Neuronal stem cell (in vitro differentiated cells): ENCODE data around the gene SCN2B.

ENCODE experiments used
- DNase-seq: peaks from one replicate; pipeline ENCODE4 v3.0.0-alpha.2; 2013; ENCODE audit warnings: low spot score
- H2AFZ ChIP-seq: one replicate; pipeline ENCODE4 v1.6.1; 2013; ENCODE audit warnings: mild to moderate bottlenecking, low read length, inconsistent platforms
- H2AK5ac ChIP-seq: 2 replicates; pipeline ENCODE4 v1.6.1; 2013; ENCODE audit warnings: low read depth, mild to moderate bottlenecking, inconsistent platforms, low read length, moderate library complexity, mixed read lengths
- H2BK120ac ChIP-seq: 2 replicates; pipeline ENCODE4 v1.6.1; 2013; ENCODE audit warnings: low read depth, mild to moderate bottlenecking, inconsistent platforms, low read length, moderate library complexity, mixed read lengths
- H2BK12ac ChIP-seq: one replicate; pipeline ENCODE4 v1.6.1; 2013; ENCODE audit warnings: low read length, inconsistent platforms
- H2BK15ac ChIP-seq: 2 replicates; pipeline ENCODE4 v1.6.1; 2013; ENCODE audit warnings: mild to moderate bottlenecking, low read length, inconsistent platforms, mixed read lengths
- H2BK5ac ChIP-seq: one replicate; pipeline ENCODE4 v1.6.1; 2013; ENCODE audit warnings: inconsistent platforms, mild to moderate bottlenecking, low read length, moderate library complexity
- H3K14ac ChIP-seq: one replicate; pipeline ENCODE4 v1.6.1; 2013; ENCODE audit warnings: low read length, inconsistent platforms
- H3K18ac ChIP-seq: 2 replicates; pipeline ENCODE4 v1.6.1; 2013; ENCODE audit warnings: low read length, inconsistent platforms
- H3K23ac ChIP-seq: 2 replicates; pipeline ENCODE4 v1.6.1; 2013; ENCODE audit warnings: low read depth, mild to moderate bottlenecking, mixed read lengths, low read length, inconsistent platforms; ENCODE audit not compliant: poor library complexity
- H3K27ac ChIP-seq: replicated peaks from 3 replicates; pipeline ENCODE4 v1.5.1; 2013; ENCODE audit warnings: low read length, inconsistent platforms
- H3K27me3 ChIP-seq, 3 experiments: 2 replicates each; pipeline ENCODE4 v1.6.1; 2013; ENCODE audit warnings: low read length in 3 of 3, mild to moderate bottlenecking in 2 of 3, inconsistent platforms in 1 of 3, low read depth in 1 of 3, mixed read lengths in 1 of 3, moderate library complexity in 1 of 3; ENCODE audit not compliant: control insufficient read depth in 3 of 3, insufficient read depth in 3 of 3
- H3K36me3 ChIP-seq, 2 donors: replicated peaks in 1 of 2; 2 replicates each; pipeline ENCODE4 v1.6.1; 2013; ENCODE audit warnings: low read length in 2 of 2; ENCODE audit not compliant: control insufficient read depth in 2 of 2, insufficient read depth in 2 of 2
- H3K4ac ChIP-seq: 2 replicates; pipeline ENCODE4 v1.6.1; 2013; ENCODE audit warnings: inconsistent platforms, mild to moderate bottlenecking, low read length, moderate library complexity
- H3K4me1 ChIP-seq, 2 donors: 1 replicate in 1 of 2; 2 replicates in 1 of 2; pipeline ENCODE4 v1.6.1; 2013; ENCODE audit warnings: low read length in 2 of 2, low read depth in 1 of 2; ENCODE audit not compliant: control insufficient read depth in 2 of 2, insufficient read depth in 1 of 2
- H3K4me2 ChIP-seq: one replicate; pipeline ENCODE4 v1.6.1; 2013; ENCODE audit warnings: mild to moderate bottlenecking, low read length, inconsistent platforms; ENCODE audit not compliant: insufficient read depth, poor library complexity, severe bottlenecking
- H3K4me3 ChIP-seq, 2 donors: 2 replicates each; pipeline ENCODE4 v1.5.1; 2013; ENCODE audit warnings: low read length in 2 of 2, mild to moderate bottlenecking in 2 of 2, inconsistent platforms in 1 of 2, moderate library complexity in 1 of 2
- H3K79me1 ChIP-seq: one replicate; pipeline ENCODE4 v1.6.1; 2013; ENCODE audit warnings: low read depth, mild to moderate bottlenecking, inconsistent platforms, low read length, moderate library complexity
- H3K9ac ChIP-seq: one replicate; pipeline ENCODE4 v1.6.1; 2013; ENCODE audit warnings: mild to moderate bottlenecking, low read depth, low read length, inconsistent platforms; ENCODE audit not compliant: poor library complexity
- H3K9me3 ChIP-seq, 2 donors: replicated peaks in 1 of 2; 2 replicates each; pipeline versions ENCODE3 to v1.6.1; 2013; ENCODE audit warnings: low read length in 2 of 2, mild to moderate bottlenecking in 2 of 2, inconsistent platforms in 1 of 2, low read depth in 1 of 2, mixed read lengths in 1 of 2, moderate library complexity in 1 of 2; ENCODE audit not compliant: control insufficient read depth in 2 of 2, insufficient read depth in 1 of 2
- H4K8ac ChIP-seq: one replicate; pipeline ENCODE4 v1.6.1; 2013; ENCODE audit warnings: low read depth, mild to moderate bottlenecking, inconsistent platforms, low read length, moderate library complexity
- H4K91ac ChIP-seq: one replicate; pipeline ENCODE4 v1.6.1; 2013; ENCODE audit warnings: low read length, low read depth, mild to moderate bottlenecking, inconsistent platforms; ENCODE audit not compliant: poor library complexity
- WGBS, 2 donors: extraction: QIAGEN DNeasy Blood & Tissue Kit; methylation state at CpG; one replicate each; pipeline ENCODE4 v1.1.7; 2013; ENCODE audit warnings: missing lambda C conversion rate in 2 of 2, mixed read lengths in 1 of 2; ENCODE audit not compliant: insufficient read length in 2 of 2, insufficient replicate concordance in 1 of 2; ENCODE audit errors: extremely low coverage in 2 of 2; 5-methylcytosine and 5-hydroxymethylcytosine counted together

The SCN2B gene

DNA sequence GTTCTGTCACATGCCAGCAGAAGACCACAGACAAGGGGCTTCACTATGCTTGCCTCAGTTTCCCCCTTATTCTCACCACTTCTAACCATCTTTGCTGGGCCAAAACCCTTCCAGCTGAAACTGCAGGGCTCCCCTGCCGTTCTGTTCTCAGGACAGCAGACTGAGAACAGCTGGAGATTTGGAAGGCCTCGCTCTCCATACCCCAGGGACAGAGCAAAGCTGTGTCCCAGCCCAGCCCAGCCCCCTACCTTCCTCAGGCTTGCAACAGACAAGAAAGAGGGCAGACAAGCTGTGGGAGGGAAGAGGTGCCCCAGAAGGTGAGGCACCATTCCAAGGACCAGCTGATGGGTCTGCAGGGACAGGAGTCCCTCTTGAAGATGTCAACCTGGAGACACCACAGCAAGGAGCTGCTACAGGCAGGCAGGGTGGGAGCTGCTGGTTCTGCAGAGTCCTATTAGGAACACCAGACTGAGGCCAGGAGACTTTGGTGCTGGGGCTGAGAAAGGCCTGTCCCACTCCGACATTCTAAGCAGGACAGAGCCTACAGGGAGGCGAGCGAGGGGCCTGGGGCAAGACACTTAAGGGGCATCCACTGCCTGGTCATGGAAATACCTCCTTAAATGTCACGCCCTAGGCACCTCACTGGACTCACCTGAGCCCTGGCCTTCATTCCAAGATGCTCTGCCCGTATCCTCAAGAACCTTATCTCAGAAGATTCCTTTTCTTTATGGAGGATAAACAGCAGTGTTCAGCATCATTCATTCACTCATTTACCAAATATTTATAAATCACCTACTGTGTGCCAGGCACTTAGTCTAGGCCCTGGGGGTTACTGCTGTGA, 6.9 kb downstream of the SCN2B start:
- Histone ChIP-seq H2BK120ac (no peak overlapping the region), H3K9me3 (no peaks in the 10 kb centered on the region), H2BK15ac (no peak overlapping the region), H3K4me2 (no peak overlapping the region), H3K23ac (no peak overlapping the region), H3K4me3 (no peak overlapping the region), H3K4ac (no peak overlapping the region), H2BK12ac (no peak overlapping the region), H3K9ac (no peak overlapping the region), H2AFZ (no peak overlapping the region), H3K36me3 (no peaks in the 10 kb centered on the region), H2AK5ac (peak overlapping the region; percentile 15), H2BK5ac (no peak overlapping the region), H3K27ac (no peak overlapping the region), H4K91ac (no peak overlapping the region), H3K27me3 (peaks cover 0 to 84% (median 31%) of the 10 kb centered on the region in 3 experiments), H3K14ac (no peak overlapping the region), H3K4me1 (peaks cover 0 to 3% of the 10 kb centered on the region in 2 donors), H4K8ac (no peak overlapping the region), H3K79me1 (no peaks in the 10 kb centered on the region), H3K18ac (no peak overlapping the region)
- WGBS, 2 donors = no CpG with 5 or more reads among the region's 7 CpGs
- DNase-seq = no peak

DNA sequence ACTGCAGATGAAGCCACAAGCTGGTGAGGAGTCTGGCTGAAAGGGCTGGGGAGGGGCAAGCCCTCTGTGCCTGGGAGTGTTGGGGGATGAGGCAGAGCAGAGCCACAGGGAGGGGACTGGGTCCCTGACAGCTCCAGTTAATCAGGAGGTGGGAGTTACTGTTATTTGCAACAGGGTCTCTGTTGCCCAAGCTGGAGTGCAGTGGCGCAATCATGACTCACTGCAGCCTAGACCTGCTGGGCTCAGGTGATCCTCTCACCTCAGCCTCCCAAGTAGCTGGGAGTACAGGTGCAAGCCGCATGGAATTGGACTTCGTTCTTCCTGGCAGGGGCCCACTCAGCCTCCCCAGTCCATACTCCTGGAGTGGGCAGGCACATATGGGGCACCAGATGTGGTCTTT, 7.7 kb downstream of the SCN2B start:
- Histone ChIP-seq H2BK15ac (no peak overlapping the region), H3K9ac (no peak overlapping the region), H3K18ac (peak overlapping the region; percentile 52), H2BK5ac (no peak overlapping the region), H3K4ac (no peak overlapping the region), H3K4me3 (no peak overlapping the region), H4K8ac (no peak overlapping the region), H4K91ac (peak overlapping the region; percentile 76), H2AK5ac (peak overlapping the region; percentile 72), H3K36me3 (no peaks in the 10 kb centered on the region), H3K27ac (no peak overlapping the region), H3K79me1 (no peaks in the 10 kb centered on the region), H2BK12ac (no peak overlapping the region), H3K9me3 (no peaks in the 10 kb centered on the region), H3K14ac (peak overlapping the region; percentile 90), H3K4me1 (peaks cover 0 to 3% of the 10 kb centered on the region in 2 donors), H3K23ac (no peak overlapping the region), H3K4me2 (no peak overlapping the region), H2AFZ (no peak overlapping the region), H3K27me3 (peaks cover 0 to 88% (median 29%) of the 10 kb centered on the region in 3 experiments), H2BK120ac (no peak overlapping the region)
- WGBS, 2 donors = no CpG with 5 or more reads among the region's 3 CpGs
- no peak for DNase-seq

DNA sequence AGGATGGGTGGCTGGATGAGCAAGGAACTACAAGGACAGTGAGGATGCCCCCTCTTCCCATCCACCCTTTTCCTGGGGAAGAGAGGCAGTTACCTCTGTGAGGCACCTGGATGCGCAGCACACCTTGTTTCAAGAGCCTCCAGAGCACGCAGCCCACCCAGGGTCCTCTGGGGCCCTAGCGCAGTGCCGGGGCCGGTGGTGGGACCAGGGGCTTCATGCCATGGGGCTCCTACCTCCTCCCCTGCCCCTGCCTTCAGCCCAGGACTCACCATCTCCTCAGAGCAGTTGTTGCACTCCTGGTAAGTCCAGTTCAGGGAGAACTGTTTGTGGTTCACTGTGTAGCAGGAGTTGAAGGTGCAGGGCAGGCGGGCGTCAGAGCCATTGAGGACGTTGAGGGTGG, 8.1 kb downstream of the SCN2B start:
- Histone ChIP-seq H3K4me3 (no peak overlapping the region), H3K4ac (no peak overlapping the region), H3K79me1 (no peaks in the 10 kb centered on the region), H2AK5ac (peak overlapping the region; percentile 72), H2BK15ac (no peak overlapping the region), H3K9me3 (no peaks in the 10 kb centered on the region), H4K8ac (no peak overlapping the region), H2BK12ac (no peak overlapping the region), H3K18ac (peak overlapping the region; percentile 52), H3K27ac (no peak overlapping the region), H4K91ac (peak overlapping the region; percentile 76), H3K23ac (no peak overlapping the region), H3K36me3 (no peaks in the 10 kb centered on the region), H3K27me3 (peaks cover 0 to 90% (median 29%) of the 10 kb centered on the region in 3 experiments), H3K14ac (peak overlapping the region; percentile 90), H3K4me1 (peaks cover 0 to 3% of the 10 kb centered on the region in 2 donors), H2BK5ac (no peak overlapping the region), H3K9ac (no peak overlapping the region), H3K4me2 (no peak overlapping the region), H2AFZ (no peak overlapping the region), H2BK120ac (no peak overlapping the region)
- WGBS, 2 donors = no CpG with 5 or more reads among the region's 8 CpGs
- no peak for DNase-seq

DNA sequence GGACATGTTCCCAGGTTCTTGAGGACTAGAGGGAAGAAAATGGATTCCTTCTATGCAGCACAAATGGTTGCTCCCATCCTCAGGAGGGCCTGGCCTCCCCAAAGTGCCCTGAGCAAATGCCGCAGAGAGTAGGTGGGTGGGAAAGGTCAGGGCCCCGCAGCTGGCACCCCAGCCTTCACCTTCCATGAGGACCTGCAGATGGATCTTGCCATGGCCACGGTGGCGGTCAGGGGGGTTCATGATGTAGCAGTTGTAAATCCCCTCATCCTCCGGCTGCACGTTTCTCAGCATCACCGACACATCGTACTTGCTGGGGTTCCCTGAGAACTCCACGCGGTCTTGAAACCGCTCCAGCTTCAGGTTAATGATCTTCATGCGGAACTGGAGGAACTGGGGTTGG, 8.5 kb downstream of the SCN2B start:
- Histone ChIP-seq H2BK12ac (no peak overlapping the region), H3K4me1 (peaks cover 0 to 3% of the 10 kb centered on the region in 2 donors), H2AFZ (no peak overlapping the region), H3K27ac (no peak overlapping the region), H3K14ac (no peak overlapping the region), H3K9me3 (no peaks in the 10 kb centered on the region), H2BK120ac (no peak overlapping the region), H3K36me3 (no peaks in the 10 kb centered on the region), H4K91ac (no peak overlapping the region), H3K18ac (no peak overlapping the region), H2BK5ac (no peak overlapping the region), H3K9ac (no peak overlapping the region), H3K79me1 (no peaks in the 10 kb centered on the region), H3K27me3 (peaks cover 0 to 90% (median 28%) of the 10 kb centered on the region in 3 experiments), H3K4me3 (no peak overlapping the region), H2BK15ac (no peak overlapping the region), H3K4ac (no peak overlapping the region), H3K4me2 (no peak overlapping the region), H4K8ac (no peak overlapping the region), H3K23ac (no peak overlapping the region), H2AK5ac (no peak overlapping the region)
- no peak for DNase-seq
- no CpG with 5 or more reads among the region's 12 CpGs for WGBS, 2 donors
